ENCODE measurements around the gene SLC6A1. TPM values are rescaled to one million over a fixed set of nuclear protein-coding genes. Genes with fewer than 3 reads are reported as not detected.
A peak's percentile ranks its signal among the peaks of the same experiment; 100 is the strongest.
"Not testable (repeated sequence)": the region's sequence is repeated elsewhere in the genome, so short reads cannot be mapped to it uniquely, and the experiment has no call there.

The SLC6A1 gene
- total RNA-seq, 1 donor from 2014 or later = 3.1 TPM

- DNase-seq = peak; percentile 60
Measured at GRCh38 chr3:11060500-11061251, 68.1 kb downstream of the SLC6A1 start.

- not testable (repeated sequence) for DNase-seq
Measured at GRCh38 chr3:11061268-11061871, 68.8 kb downstream of the SLC6A1 start.

GRCh38 chr3:11062704-11063103 is 70.2 kb downstream of the SLC6A1 start:
- DNase-seq = no peak

- no peak for DNase-seq
Measured at GRCh38 chr3:11071096-11071755, 78.7 kb downstream of the SLC6A1 start.

- DNase-seq = no peak
Measured at GRCh38 chr3:11072631-11073030, 80.1 kb downstream of the SLC6A1 start.

GRCh38 chr3:11074011-11074410 is 81.5 kb downstream of the SLC6A1 start:
- DNase-seq = no peak

GRCh38 chr3:11074451-11074850 is 81.9 kb downstream of the SLC6A1 start:
- no peak for DNase-seq

GRCh38 chr3:11075122-11075521 is 82.6 kb downstream of the SLC6A1 start:
- not testable (repeated sequence) for DNase-seq

- no peak for DNase-seq
Measured at GRCh38 chr3:11076711-11077110, 84.2 kb downstream of the SLC6A1 start.

- no peak for DNase-seq
Measured at GRCh38 chr3:11077466-11077865, 84.9 kb downstream of the SLC6A1 start.

GRCh38 chr3:11078826-11079515 is 86.4 kb downstream of the SLC6A1 start:
- DNase-seq = no peak

- DNase-seq = no peak
Measured at GRCh38 chr3:11080492-11080891, 87.9 kb downstream of the SLC6A1 start.

- no peak for DNase-seq
Measured at GRCh38 chr3:11084098-11084497, 91.5 kb downstream of the SLC6A1 start.

GRCh38 chr3:11084677-11085076 is 92.1 kb downstream of the SLC6A1 start:
- DNase-seq = no peak

GRCh38 chr3:11085093-11085840 is 92.7 kb downstream of the SLC6A1 start:
- no peak for DNase-seq

- no peak for DNase-seq
Measured at GRCh38 chr3:11086856-11087255, 94.3 kb downstream of the SLC6A1 start.

GRCh38 chr3:11088066-11088465 is 95.5 kb downstream of the SLC6A1 start:
- DNase-seq = no peak

GRCh38 chr3:11088831-11089230 is 96.3 kb downstream of the SLC6A1 start:
- no peak for DNase-seq
